AG20443 (cell line): Measurements from ENCODE around the gene PPIB.
"Not testable (repeated sequence)": the region's sequence is repeated elsewhere in the genome, so short reads cannot be mapped to it uniquely, and the experiment has no call there.

Experiments used
- DNase-seq: peaks from one replicate; pipeline ENCODE4 v3.0.0; 2012; ENCODE audit warnings: low spot score, mixed read lengths

Gene PPIB

GRCh38 chr15:64141798-64142512, 20.9 kb downstream of the PPIB start:
- no peak for DNase-seq

GRCh38 chr15:64138331-64138941, 24.4 kb downstream of the PPIB start:
- no peak for DNase-seq

- DNase-seq = no peak
These were observed 25.5 kb downstream of the PPIB start for GRCh38 chr15:64137226-64137833.

GRCh38 chr15:64136347-64136746, 26.5 kb downstream of the PPIB start:
- DNase-seq = no peak

- DNase-seq = no peak
These were observed 28.4 kb downstream of the PPIB start for GRCh38 chr15:64134345-64134829.

GRCh38 chr15:64133623-64134344, 29.0 kb downstream of the PPIB start:
- DNase-seq = no peak

- DNase-seq = no peak
These were observed 30.6 kb downstream of the PPIB start for GRCh38 chr15:64132217-64132616.

- no peak for DNase-seq
These were observed 31.3 kb downstream of the PPIB start for GRCh38 chr15:64131547-64131946.

GRCh38 chr15:64130159-64130558, 32.7 kb downstream of the PPIB start:
- no peak for DNase-seq

- no peak for DNase-seq
These were observed 35.1 kb downstream of the PPIB start for GRCh38 chr15:64127521-64128270.

GRCh38 chr15:64125978-64126377, 36.8 kb downstream of the PPIB start:
- no peak for DNase-seq

- no peak for DNase-seq
These were observed 39.9 kb downstream of the PPIB start for GRCh38 chr15:64122936-64123351.

- no peak for DNase-seq
These were observed 40.4 kb downstream of the PPIB start for GRCh38 chr15:64122444-64122843.

GRCh38 chr15:64121614-64122013, 41.2 kb downstream of the PPIB start:
- no peak for DNase-seq

- not testable (repeated sequence) for DNase-seq
These were observed 42.5 kb downstream of the PPIB start for GRCh38 chr15:64120322-64120721.

GRCh38 chr15:64117759-64118487, 44.9 kb downstream of the PPIB start:
- DNase-seq = no peak

- peak; percentile 65 for DNase-seq
These were observed 49.9 kb downstream of the PPIB start for GRCh38 chr15:64112904-64113303.

GRCh38 chr15:64112073-64112772, 50.6 kb downstream of the PPIB start:
- no peak for DNase-seq

- no peak for DNase-seq
These were observed 51.2 kb downstream of the PPIB start for GRCh38 chr15:64111679-64112050.

GRCh38 chr15:64110950-64111678, 51.7 kb downstream of the PPIB start:
- DNase-seq = no peak
